Loucy (cell line): ENCODE measurements around the gene BRD4.

Experiments used
- H2AFZ ChIP-seq: fragments of 200-600 bp; sonication (generic); 2 replicates; pipeline ENCODE4 v1.6.0; 2016; ENCODE audit warnings: antibody characterized with exemption, mild to moderate bottlenecking, low read length, moderate library complexity
- H3F3A ChIP-seq: fragments of 200-600 bp; 2 replicates; pipeline ENCODE4 v1.6.0; 2016; ENCODE audit warnings: antibody characterized with exemption, low read depth, mild to moderate bottlenecking
- H3K27me3 ChIP-seq: fragments of 200-600 bp; sonication (generic); 2 replicates; pipeline ENCODE4 v1.6.1; 2014; ENCODE audit warnings: low read length, mild to moderate bottlenecking; ENCODE audit not compliant: insufficient read depth, poor library complexity, severe bottlenecking
- H3K36me3 ChIP-seq: fragments of 200-600 bp; sonication (generic); 2 replicates; pipeline ENCODE4 v1.6.1; 2016; ENCODE audit warnings: low read length; ENCODE audit not compliant: insufficient read depth
- H3K4me1 ChIP-seq: fragments of 200-600 bp; sonication (generic); 2 replicates; pipeline ENCODE4 v1.5.1; 2014; ENCODE audit warnings: low read length, mild to moderate bottlenecking; ENCODE audit not compliant: insufficient read depth, poor library complexity, severe bottlenecking
- H3K4me2 ChIP-seq: fragments of 200-600 bp; sonication (generic); 2 replicates; pipeline ENCODE4 v1.6.0; 2014; ENCODE audit warnings: antibody characterized with exemption, low read length, low read depth, mild to moderate bottlenecking; ENCODE audit not compliant: poor library complexity, severe bottlenecking
- H3K4me3 ChIP-seq: fragments of 200-600 bp; sonication (generic); 2 replicates; pipeline ENCODE4 v1.5.1; 2014; ENCODE audit warnings: low read length, mild to moderate bottlenecking, mixed read lengths; ENCODE audit not compliant: poor library complexity, severe bottlenecking
- H3K79me2 ChIP-seq: fragments of 200-600 bp; sonication (generic); 2 replicates; pipeline ENCODE4 v1.6.1; 2014; ENCODE audit warnings: low read length; ENCODE audit not compliant: insufficient read depth
- H3K9ac ChIP-seq: fragments of 200-600 bp; sonication (generic); 2 replicates; pipeline ENCODE4 v1.6.0; 2014; ENCODE audit warnings: mild to moderate bottlenecking, low read depth, low read length, moderate library complexity; ENCODE audit not compliant: poor library complexity, severe bottlenecking
- H3K9me2 ChIP-seq: fragments of 200-600 bp; sonication (generic); replicated peaks from 2 replicates; pipeline ENCODE4 v1.6.1; 2016; ENCODE audit warnings: low read depth, low read length, mixed read lengths
- H3K9me3 ChIP-seq: fragments of 200-600 bp; sonication (generic); 2 replicates; pipeline ENCODE4 v1.6.1; 2014; ENCODE audit warnings: mild to moderate bottlenecking, antibody characterized with exemption, low read length, low read depth; ENCODE audit not compliant: insufficient read depth
- H4K20me1 ChIP-seq: fragments of 200-600 bp; sonication (generic); 2 replicates; pipeline ENCODE4 v1.6.0; 2014; ENCODE audit warnings: antibody characterized with exemption, low read length, mild to moderate bottlenecking; ENCODE audit not compliant: insufficient read depth, poor library complexity, severe bottlenecking
- CTCF ChIP-seq: fragments of 200-600 bp; sonication (generic); conservative IDR thresholded peaks from 2 replicates; pipeline ENCODE4 v1.5.1; 2014; ENCODE audit warnings: mild to moderate bottlenecking, antibody characterized with exemption, low read length
- EZH2phosphoT487 ChIP-seq: fragments of 200-600 bp; IDR thresholded peaks from 2 replicates; pipeline ENCODE4 v1.6.1; 2018; ENCODE audit warnings: antibody characterized with exemption, mild to moderate bottlenecking, moderate library complexity, borderline replicate concordance

Gene BRD4

GRCh38 chr19:15254547-15254946 lies 77.8 kb downstream of the BRD4 start:
- no peak overlapping the region for H3K4me3 ChIP-seq
- no peaks in the 10 kb centered on the region for H3K9me2 ChIP-seq
- no peaks in the 10 kb centered on the region for H3K4me1 ChIP-seq
- H2AFZ ChIP-seq = no peak overlapping the region
- no peaks in the 10 kb centered on the region for H3F3A ChIP-seq
- H3K4me2 ChIP-seq = no peak overlapping the region
- H3K27me3 ChIP-seq = no peaks in the 10 kb centered on the region
- TF ChIP-seq CTCF = no peak
- TF ChIP-seq EZH2phosphoT487 = no peak
- no peaks in the 10 kb centered on the region for H3K9me3 ChIP-seq
- H3K9ac ChIP-seq = no peak overlapping the region
- H3K36me3 ChIP-seq = peaks cover 97% of the 10 kb centered on the region; the same call in 1 of the 2 replicates
- peaks cover 14% of the 10 kb centered on the region for H4K20me1 ChIP-seq
- H3K79me2 ChIP-seq = peaks cover 4% of the 10 kb centered on the region; the same call in 1 of the 2 replicates

- H3F3A ChIP-seq = no peaks in the 10 kb centered on the region
- H3K4me3 ChIP-seq = no peak overlapping the region
- H4K20me1 ChIP-seq = peaks cover 15% of the 10 kb centered on the region
- H3K9ac ChIP-seq = no peak overlapping the region
- no peaks in the 10 kb centered on the region for H3K9me3 ChIP-seq
- H3K79me2 ChIP-seq = peaks cover 4% of the 10 kb centered on the region; the same call in 1 of the 2 replicates
- H3K27me3 ChIP-seq = no peaks in the 10 kb centered on the region
- no peaks in the 10 kb centered on the region for H3K9me2 ChIP-seq
- no peaks in the 10 kb centered on the region for H3K4me1 ChIP-seq
- H3K36me3 ChIP-seq = peaks cover 97% of the 10 kb centered on the region; the same call in 1 of the 2 replicates
- TF ChIP-seq EZH2phosphoT487 (no peak), CTCF (no peak)
- no peak overlapping the region for H3K4me2 ChIP-seq
- no peak overlapping the region for H2AFZ ChIP-seq
Observed at GRCh38 chr19:15253513-15253912, 78.8 kb downstream of the BRD4 start.

- Histone ChIP-seq H4K20me1 (peaks cover 15% of the 10 kb centered on the region), H3K4me3 (no peak overlapping the region), H3K79me2 (peaks cover 4% of the 10 kb centered on the region; the same call in 1 of the 2 replicates), H3K9me3 (no peaks in the 10 kb centered on the region), H3K9me2 (no peaks in the 10 kb centered on the region), H3F3A (no peaks in the 10 kb centered on the region), H2AFZ (no peak overlapping the region), H3K9ac (no peak overlapping the region), H3K27me3 (no peaks in the 10 kb centered on the region), H3K4me1 (no peaks in the 10 kb centered on the region), H3K4me2 (no peak overlapping the region), H3K36me3 (peaks cover 97% of the 10 kb centered on the region; the same call in 1 of the 2 replicates)
- TF ChIP-seq EZH2phosphoT487 (no peak), CTCF (no peak)
Observed at GRCh38 chr19:15253061-15253460, 79.3 kb downstream of the BRD4 start.
